AG09319 (cell line): ENCODE results near the gene CCL17.

ENCODE experiments used
- DNase-seq: peaks from one replicate; pipeline ENCODE4 v3.0.0-alpha.2; 2010; ENCODE audit warnings: low read depth; ENCODE audit errors: extremely low read depth
- TF ChIP-seq, protein P1 (sequence below): IDR thresholded peaks from 2 replicates; pipeline ENCODE4 v1.5.1; 2011; ENCODE audit warnings: low read depth, mild to moderate bottlenecking, inconsistent platforms, low read length, moderate library complexity

CCL17 gene

DNA sequence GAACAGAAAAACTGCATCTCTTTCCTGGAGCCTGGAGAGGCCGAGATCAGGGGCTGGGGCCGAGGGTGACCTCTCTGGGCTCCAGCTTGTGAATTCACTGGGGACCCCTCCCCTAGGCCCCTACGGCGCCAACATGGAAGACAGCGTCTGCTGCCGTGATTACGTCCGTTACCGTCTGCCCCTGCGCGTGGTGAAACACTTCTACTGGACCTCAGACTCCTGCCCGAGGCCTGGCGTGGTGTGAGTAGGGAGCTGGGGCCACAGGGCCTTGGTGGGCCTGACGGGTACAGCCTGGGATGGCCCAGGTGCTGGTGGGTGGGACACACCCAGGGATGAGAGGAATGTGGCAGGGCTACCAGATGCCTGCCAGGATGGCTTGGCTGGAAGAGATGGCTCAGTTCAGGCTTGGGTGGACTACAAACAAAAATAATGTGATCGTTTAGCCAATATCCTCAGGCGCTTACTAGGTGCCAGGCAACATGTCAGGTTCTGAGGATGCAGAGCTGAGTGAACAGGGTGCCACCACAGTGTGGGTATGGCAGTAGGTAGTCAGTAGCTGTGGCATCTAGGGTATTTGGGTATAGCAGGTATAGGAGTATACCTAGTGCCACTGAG lies 44.1 kb upstream of the CCL17 start:
- TF ChIP-seq, protein P1, sequence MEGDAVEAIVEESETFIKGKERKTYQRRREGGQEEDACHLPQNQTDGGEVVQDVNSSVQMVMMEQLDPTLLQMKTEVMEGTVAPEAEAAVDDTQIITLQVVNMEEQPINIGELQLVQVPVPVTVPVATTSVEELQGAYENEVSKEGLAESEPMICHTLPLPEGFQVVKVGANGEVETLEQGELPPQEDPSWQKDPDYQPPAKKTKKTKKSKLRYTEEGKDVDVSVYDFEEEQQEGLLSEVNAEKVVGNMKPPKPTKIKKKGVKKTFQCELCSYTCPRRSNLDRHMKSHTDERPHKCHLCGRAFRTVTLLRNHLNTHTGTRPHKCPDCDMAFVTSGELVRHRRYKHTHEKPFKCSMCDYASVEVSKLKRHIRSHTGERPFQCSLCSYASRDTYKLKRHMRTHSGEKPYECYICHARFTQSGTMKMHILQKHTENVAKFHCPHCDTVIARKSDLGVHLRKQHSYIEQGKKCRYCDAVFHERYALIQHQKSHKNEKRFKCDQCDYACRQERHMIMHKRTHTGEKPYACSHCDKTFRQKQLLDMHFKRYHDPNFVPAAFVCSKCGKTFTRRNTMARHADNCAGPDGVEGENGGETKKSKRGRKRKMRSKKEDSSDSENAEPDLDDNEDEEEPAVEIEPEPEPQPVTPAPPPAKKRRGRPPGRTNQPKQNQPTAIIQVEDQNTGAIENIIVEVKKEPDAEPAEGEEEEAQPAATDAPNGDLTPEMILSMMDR, result no peak
- DNase-seq, result no peak

DNA sequence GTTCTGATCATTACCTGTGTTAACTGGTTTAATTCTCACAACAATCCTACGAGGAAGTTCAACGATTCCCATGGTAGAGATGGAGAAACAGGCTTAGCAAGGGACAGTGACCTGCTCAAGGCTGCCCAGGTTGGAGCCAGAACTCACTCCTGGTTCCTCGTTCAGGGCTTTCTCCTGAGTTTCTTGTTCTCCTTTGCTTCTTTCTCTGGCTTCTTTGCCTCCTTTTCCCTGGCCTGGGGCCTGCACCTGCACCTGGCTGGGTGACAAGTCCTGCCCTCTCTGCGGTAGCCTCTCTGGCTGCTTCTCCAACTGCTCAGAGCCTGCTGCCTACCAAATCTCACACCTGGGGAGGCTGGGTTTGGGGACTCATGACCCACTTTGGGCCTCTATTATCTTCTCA lies 43.2 kb upstream of the CCL17 start:
- TF ChIP-seq, protein P1, result no peak
- no peak for DNase-seq

DNA sequence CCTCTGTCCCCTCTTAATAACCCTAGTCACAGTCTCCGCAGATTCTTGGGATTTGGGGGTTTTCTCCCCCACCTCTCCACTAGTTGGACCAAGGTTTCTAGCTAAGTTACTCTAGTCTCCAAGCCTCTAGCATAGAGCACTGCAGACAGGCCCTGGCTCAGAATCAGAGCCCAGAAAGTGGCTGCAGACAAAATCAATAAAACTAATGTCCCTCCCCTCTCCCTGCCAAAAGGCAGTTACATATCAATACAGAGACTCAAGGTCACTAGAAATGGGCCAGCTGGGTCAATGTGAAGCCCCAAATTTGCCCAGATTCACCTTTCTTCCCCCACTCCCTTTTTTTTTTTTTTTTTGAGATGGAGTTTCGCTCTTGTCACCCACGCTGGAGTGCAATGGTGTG lies 40.4 kb upstream of the CCL17 start:
- no peak for DNase-seq
- TF ChIP-seq, protein P1, result no peak

DNA sequence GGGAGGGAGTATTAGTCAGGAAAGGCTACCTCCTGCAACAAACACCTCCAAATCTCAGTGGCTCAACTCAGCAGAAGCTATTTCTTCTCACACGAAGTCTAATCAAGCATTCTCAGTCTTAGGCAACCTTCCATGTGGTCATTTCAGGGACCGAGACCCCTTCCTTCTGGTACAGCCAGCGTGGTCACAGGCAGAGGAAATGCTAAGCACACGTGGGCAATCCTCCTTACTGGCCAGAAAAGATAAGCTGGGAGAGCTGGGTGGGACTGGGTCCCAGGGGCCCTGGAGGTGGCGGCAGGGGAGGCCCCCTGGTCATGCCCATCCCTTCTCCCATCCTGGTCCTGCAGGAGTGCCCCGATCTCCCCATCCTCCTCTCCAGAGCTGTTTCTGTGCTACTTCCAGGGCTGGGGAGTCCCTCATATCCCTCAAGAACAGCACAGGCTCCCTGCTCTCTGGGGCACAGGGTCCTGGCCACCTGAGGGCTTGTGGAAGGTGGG lies 38.0 kb upstream of the CCL17 start:
- TF ChIP-seq, protein P1, result no peak
- no peak for DNase-seq

DNA sequence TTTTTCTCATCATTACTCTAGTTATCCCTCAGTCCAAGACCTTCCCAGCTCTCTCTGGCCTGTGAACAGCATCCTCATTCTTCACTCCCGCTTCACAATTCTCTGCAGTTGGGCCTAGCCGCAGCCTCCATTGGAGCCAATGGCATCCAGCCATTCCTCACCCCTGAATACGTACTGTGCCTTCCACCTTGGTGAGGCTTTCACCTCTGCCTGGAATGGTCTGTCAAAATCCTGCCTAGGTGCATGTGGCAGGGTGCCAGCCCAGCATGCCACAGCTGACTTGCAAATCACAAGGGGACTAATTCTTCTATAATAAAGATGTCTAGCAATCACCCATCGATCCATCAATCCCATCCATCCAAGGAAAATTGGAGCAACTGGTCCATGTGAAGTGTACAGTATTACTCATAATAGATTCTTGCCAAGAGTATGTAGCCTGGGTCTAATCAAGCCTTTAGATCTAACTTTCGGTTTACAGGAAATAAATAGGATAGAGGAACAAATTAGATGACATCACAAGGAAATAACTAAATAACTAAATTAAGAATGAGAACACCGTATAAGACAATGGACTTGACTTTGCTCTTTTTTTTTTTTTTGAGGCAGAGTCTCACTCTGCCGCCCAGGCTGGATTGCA lies 37.3 kb upstream of the CCL17 start:
- DNase-seq, result no peak
- TF ChIP-seq, protein P1, result no peak

DNA sequence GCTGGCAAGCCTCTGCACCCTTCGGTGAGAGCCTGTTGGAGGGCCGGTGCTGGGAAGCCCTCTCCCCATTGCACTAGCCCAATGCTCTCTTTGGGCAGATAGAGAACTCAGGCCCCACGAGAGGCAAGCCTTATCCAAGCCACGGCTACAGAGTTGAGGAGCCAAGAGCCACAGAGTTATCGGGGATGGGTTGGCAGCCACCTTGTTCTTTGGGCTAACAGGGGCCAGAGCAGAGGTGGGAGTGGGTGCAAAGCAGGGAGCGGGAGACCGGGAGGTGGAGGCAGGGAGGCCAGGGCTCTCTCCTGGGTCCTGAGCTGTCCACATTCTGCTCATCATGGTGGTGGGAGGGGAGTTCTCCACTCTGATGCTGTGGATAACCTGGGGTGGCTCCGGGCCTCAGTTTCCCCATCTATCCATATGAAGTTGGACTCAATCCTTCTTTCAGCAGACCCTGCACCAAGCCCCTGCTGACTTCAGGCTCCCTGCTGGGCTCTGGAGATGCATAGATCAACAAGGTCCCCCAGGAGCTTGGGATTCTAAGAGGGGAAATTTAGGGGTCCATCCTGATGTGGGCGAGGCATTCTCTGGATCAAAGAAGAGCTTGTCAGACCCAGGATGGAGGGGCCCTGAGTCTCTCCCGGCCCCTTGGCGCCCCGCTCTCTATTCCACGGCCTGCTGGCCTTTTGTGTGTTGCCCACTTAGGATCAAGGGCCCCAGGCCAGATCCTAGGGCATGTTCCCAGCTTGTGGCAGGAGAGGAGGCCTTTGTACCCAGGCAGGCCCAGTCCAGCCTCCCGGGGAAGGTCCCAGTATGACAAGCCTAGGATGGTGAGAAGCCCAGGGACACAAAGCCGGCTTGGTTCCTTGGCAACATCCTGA lies 32.8 kb upstream of the CCL17 start:
- TF ChIP-seq, protein P1, result no peak
- no peak for DNase-seq
